GM23248 (cell line): ENCODE data around the gene PRRG2. TPM values are rescaled to one million over a fixed set of nuclear protein-coding genes. Genes with fewer than 3 reads are reported as not detected.

Experiments
- DNase-seq: peaks from one replicate; pipeline ENCODE4 v3.0.0-alpha.2; 2015
- H2AFZ ChIP-seq: fragments of 200-600 bp; sonication (generic); 2 replicates; pipeline ENCODE4 v1.6.1; 2016; ENCODE audit warnings: antibody characterized with exemption
- H3F3A ChIP-seq: fragments of 200-600 bp; sonication (generic); 2 replicates; pipeline ENCODE4 v1.6.1; 2016; ENCODE audit warnings: mild to moderate bottlenecking, antibody characterized with exemption, mixed run types; ENCODE audit not compliant: insufficient read depth
- H3K27ac ChIP-seq: fragments of 200-600 bp; sonication (generic); 2 replicates; pipeline ENCODE4 v1.5.1; 2016; ENCODE audit warnings: mild to moderate bottlenecking
- H3K27me3 ChIP-seq: fragments of 200-600 bp; sonication (generic); replicated peaks from 2 replicates; pipeline ENCODE4 v1.6.1; 2016; ENCODE audit warnings: mild to moderate bottlenecking; ENCODE audit not compliant: insufficient read depth
- H3K36me3 ChIP-seq: fragments of 200-600 bp; sonication (generic); 2 replicates; pipeline ENCODE4 v1.6.1; 2016; ENCODE audit warnings: low read depth, mild to moderate bottlenecking
- H3K4me1 ChIP-seq: fragments of 200-600 bp; sonication (generic); 2 replicates; pipeline ENCODE4 v1.6.1; 2016; ENCODE audit warnings: mild to moderate bottlenecking; ENCODE audit not compliant: insufficient read depth
- H3K4me2 ChIP-seq: fragments of 200-600 bp; sonication (generic); one replicate; pipeline ENCODE4 v1.6.1; 2016; ENCODE audit warnings: mild to moderate bottlenecking; ENCODE audit not compliant: unreplicated experiment
- H3K4me3 ChIP-seq: fragments of 200-600 bp; sonication (generic); 2 replicates; pipeline ENCODE4 v1.5.1; 2016; ENCODE audit warnings: mild to moderate bottlenecking
- H3K79me2 ChIP-seq: fragments of 200-600 bp; sonication (generic); 2 replicates; pipeline ENCODE4 v1.6.1; 2016; ENCODE audit warnings: mild to moderate bottlenecking; ENCODE audit not compliant: insufficient read depth
- H3K9ac ChIP-seq: fragments of 200-600 bp; sonication (generic); 2 replicates; pipeline ENCODE4 v1.6.1; 2016; ENCODE audit warnings: mild to moderate bottlenecking
- H3K9me2 ChIP-seq: fragments of 200-600 bp; sonication (generic); 2 replicates; pipeline ENCODE4 v1.6.1; 2016; ENCODE audit warnings: mixed run types, mild to moderate bottlenecking, moderate library complexity; ENCODE audit not compliant: insufficient read depth
- H3K9me3 ChIP-seq: fragments of 200-600 bp; sonication (generic); one replicate; pipeline ENCODE4 v1.6.1; 2017; ENCODE audit warnings: low read depth
- H4K20me1 ChIP-seq: fragments of 200-600 bp; sonication (generic); 2 replicates; pipeline ENCODE4 v1.6.0; 2016; ENCODE audit not compliant: insufficient read depth
- EZH2 ChIP-seq: fragments of 200-600 bp; sonication (generic); IDR thresholded peaks from 2 replicates; pipeline ENCODE4 v1.6.1; 2018; ENCODE audit warnings: antibody characterized with exemption, mild to moderate bottlenecking; ENCODE audit not compliant: insufficient read depth, poor library complexity, severe bottlenecking
- EZH2phosphoT487 ChIP-seq: fragments of 200-600 bp; sonication (generic); IDR thresholded peaks from 2 replicates; pipeline ENCODE4 v1.6.1; 2018; ENCODE audit warnings: antibody characterized with exemption, moderate library complexity, mild to moderate bottlenecking, low read depth; ENCODE audit not compliant: insufficient read depth
- WGBS, 2 experiments: methylation state at CpG; one replicate each; pipeline ENCODE4 v1.1.6; 2015 to 2017; ENCODE audit warnings: low lambda C conversion rate in 2 of 2, low coverage in 1 of 2; ENCODE audit errors: missing lambda C conversion rate in 2 of 2; 5-methylcytosine and 5-hydroxymethylcytosine counted together
- in situ Hi-C: fragments of 300-500 bp; cut with MboI; formaldehyde crosslinking; loops from 2 replicates; pipeline ENCODE4 v1.15.0; 2020
- polyA plus RNA-seq: library from polyadenylated mRNA; unstranded; fragments of >200 nt; fragmentation: Nextera tagmentation; extraction: Ambion mirVana; gene quantifications from 2 replicates; pipeline ENCODE4 v1.2.1, GENCODE V29; 2016
- total RNA-seq: library from RNA; depleted of rRNA; stranded (reverse); fragments of >200 nt; shearing (Covaris generic); gene quantifications from 2 replicates; pipeline ENCODE4 v1.2.3, GENCODE V29; 2014

PRRG2 gene
- total and polyA plus RNA-seq, 2 experiments from 2014 or later: 0.13 TPM; not detected in 1

DNA sequence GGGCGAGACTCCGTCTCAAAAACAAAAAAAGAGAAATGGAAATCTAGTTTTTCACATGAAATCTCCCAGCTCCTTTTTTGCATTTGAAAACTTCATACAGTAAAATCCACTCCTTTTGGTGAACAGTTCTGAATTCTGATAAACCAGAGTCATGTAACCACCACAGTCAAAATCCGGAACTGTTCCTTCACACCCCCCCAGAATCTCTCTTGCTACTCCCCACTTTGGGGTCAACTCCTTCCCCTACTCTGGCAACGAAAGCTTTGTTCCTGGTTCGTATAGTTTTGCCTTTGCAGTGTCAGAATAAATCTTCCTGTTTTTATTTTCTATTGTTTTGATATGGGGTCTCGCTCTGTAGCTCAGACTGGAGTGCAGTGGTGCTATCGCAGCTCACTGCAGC, 29.6 kb upstream of the PRRG2 start:
- Histone ChIP-seq H3K27me3 (no peaks in the 10 kb centered on the region), H3K4me3 (no peak overlapping the region), H3K36me3 (peaks cover 10% of the 10 kb centered on the region; the same call in 1 of the 2 replicates), H3K9ac (no peak overlapping the region), H3K9me3 (no peaks in the 10 kb centered on the region), H3K4me2 (no peak overlapping the region), H3F3A (peaks cover 40% of the 10 kb centered on the region), H3K9me2 (no peaks in the 10 kb centered on the region), H2AFZ (no peak overlapping the region), H3K27ac (no peak overlapping the region), H3K4me1 (peaks cover 17% of the 10 kb centered on the region), H3K79me2 (no peaks in the 10 kb centered on the region), H4K20me1 (no peaks in the 10 kb centered on the region)
- DNase-seq: no peak
- TF ChIP-seq EZH2phosphoT487 (no peak), EZH2 (no peak)
- in situ Hi-C loops: no loop called here
- 95 to 96% methylated on average over 7 of the region's 7 CpGs for WGBS, 2 experiments

DNA sequence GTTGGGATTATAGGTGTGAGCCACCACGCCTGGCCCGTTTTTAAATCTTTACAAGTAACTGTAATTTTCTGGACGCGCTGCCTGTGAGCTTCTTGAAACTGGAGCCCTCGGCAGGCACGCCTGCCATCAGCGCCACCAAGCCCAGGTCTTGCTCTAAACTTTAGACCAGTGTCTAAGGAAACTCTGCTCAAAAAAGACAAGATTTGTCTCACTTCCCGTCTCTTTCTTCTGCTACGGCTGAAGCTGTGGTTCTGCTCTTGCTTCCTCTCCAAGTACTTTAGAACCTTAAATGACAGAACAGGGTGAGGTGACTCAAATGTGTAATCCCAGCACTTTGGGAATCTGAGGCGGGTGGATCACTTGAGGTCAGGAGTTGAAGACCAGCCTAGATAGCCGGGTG, 28.4 kb upstream of the PRRG2 start:
- in situ Hi-C loops: no loop called here
- H3K36me3 ChIP-seq: peaks cover 15% of the 10 kb centered on the region; the same call in 1 of the 2 replicates
- no peak for DNase-seq

DNA sequence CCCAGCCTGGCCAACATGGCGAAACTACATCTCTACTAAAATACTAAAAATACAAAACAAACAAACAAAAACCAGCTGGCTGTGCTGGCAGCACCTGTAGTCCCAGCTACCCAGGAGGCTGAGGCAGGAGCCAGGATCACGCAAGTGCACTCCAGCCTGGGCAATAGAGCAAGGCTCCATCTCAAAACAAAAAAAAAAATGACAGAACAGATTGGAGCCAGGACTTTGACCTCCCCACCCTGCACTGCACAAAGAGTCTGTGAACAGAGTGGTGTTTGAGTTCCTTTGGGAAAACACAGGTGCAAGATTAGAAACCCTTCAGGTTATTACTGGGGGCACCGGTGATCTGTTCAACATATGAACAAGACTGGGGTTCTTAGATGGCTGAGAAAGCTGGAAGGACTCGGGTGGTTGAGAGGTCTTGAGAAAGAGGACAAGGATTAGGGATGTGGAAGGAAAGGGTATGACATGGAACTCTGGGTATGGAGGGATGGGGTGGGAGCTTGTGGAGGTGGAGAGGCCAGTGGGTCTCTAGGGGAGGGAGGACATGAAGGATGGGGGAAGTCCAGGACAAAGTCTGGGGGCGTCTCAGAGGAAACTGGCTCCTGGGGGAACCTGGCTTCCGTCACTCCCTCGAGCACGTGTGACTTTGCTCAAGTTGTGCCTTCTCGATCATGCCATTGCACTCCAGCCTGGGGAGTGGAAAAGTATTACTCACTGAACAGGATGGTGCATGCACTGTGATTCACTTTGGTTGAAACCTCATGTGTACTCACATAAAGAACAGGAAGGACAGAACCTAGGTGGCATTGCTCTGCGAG, 27.5 kb upstream of the PRRG2 start:
- peak; percentile 94 for DNase-seq
- no peak overlapping the region for H3K4me3 ChIP-seq
- TF ChIP-seq EZH2phosphoT487 (no peak), EZH2 (no peak)
- in situ Hi-C loops: no loop called here
- H3K36me3 ChIP-seq: peaks cover 19% of the 10 kb centered on the region; the same call in 1 of the 2 replicates
- H3K9ac ChIP-seq: peak overlapping the region; percentile 60
- peak overlapping the region; percentile 82 for H3K27ac ChIP-seq
- H3K79me2 ChIP-seq: no peaks in the 10 kb centered on the region
- H2AFZ ChIP-seq: no peak overlapping the region
- peaks cover 13% of the 10 kb centered on the region for H3K4me1 ChIP-seq
- H3K9me3 ChIP-seq: no peaks in the 10 kb centered on the region
- 38 to 45% methylated on average over 9 to 10 of the region's 10 CpGs for WGBS, 2 experiments
- H3K9me2 ChIP-seq: no peaks in the 10 kb centered on the region
- peaks cover 30% of the 10 kb centered on the region for H3F3A ChIP-seq
- no peaks in the 10 kb centered on the region for H4K20me1 ChIP-seq
- H3K4me2 ChIP-seq: no peak overlapping the region
- no peaks in the 10 kb centered on the region for H3K27me3 ChIP-seq

More for the DNA sequence above, 28.4 kb upstream of the PRRG2 start:
- Histone ChIP-seq H4K20me1 (no peaks in the 10 kb centered on the region), H3K9me3 (no peaks in the 10 kb centered on the region), H3K4me1 (peaks cover 13% of the 10 kb centered on the region), H3F3A (peaks cover 30% of the 10 kb centered on the region), H3K79me2 (no peaks in the 10 kb centered on the region), H3K4me3 (no peak overlapping the region), H3K9ac (no peak overlapping the region), H3K27me3 (no peaks in the 10 kb centered on the region), H3K27ac (no peak overlapping the region), H2AFZ (no peak overlapping the region), H3K4me2 (no peak overlapping the region), H3K9me2 (no peaks in the 10 kb centered on the region)
- TF ChIP-seq EZH2phosphoT487: no peak
- TF ChIP-seq EZH2: no peak
- 91 to 92% methylated on average over 11 of the region's 11 CpGs for WGBS, 2 experiments

DNA sequence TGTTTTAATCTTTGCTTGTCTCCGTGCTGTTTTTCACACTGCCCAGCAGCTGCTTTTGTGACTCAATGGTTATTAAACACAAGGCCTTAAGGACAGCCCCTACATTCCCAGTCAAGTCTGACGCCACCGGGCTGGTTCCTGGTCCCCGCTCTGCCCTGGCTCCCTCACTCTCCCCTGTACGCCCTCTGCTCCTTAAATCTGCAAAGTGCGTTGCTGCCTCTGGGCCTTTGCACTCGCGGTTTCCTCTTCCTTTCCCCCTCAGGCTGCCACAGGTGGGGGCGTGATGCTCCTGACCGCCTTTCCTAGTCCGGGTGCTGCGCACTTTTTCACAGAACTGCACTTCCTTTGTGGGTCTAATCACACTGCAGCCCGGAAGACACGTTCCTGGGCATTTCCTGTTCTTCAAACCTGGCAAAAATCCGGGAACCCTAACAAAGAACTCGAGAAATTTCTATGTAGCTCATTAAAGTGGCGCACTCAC, 26.4 kb upstream of the PRRG2 start:
- H3K27ac ChIP-seq: peak overlapping the region; percentile 82

More for the DNA sequence above, 26.4 kb upstream of the PRRG2 start:
- Histone ChIP-seq H3K36me3 (peaks cover 19% of the 10 kb centered on the region; the same call in 1 of the 2 replicates), H3K4me3 (no peak overlapping the region), H4K20me1 (no peaks in the 10 kb centered on the region), H3K9me3 (no peaks in the 10 kb centered on the region), H3K4me2 (no peak overlapping the region), H3K79me2 (no peaks in the 10 kb centered on the region), H3F3A (peaks cover 30% of the 10 kb centered on the region), H2AFZ (no peak overlapping the region), H3K27me3 (no peaks in the 10 kb centered on the region), H3K4me1 (peaks cover 13% of the 10 kb centered on the region), H3K9me2 (no peaks in the 10 kb centered on the region), H3K9ac (peak overlapping the region; percentile 60; the same call in 1 of the 2 replicates)
- TF ChIP-seq EZH2: no peak
- in situ Hi-C loops: no loop called here
- peak; percentile 43 for DNase-seq
- WGBS, 2 experiments: 85 to 90% methylated on average over 17 of the region's 17 CpGs
